GM12873 (cell line): ENCODE results near the gene IZUMO1.

Source experiments
- CTCF ChIP-seq: IDR thresholded peaks from 2 replicates; pipeline ENCODE4 v1.5.1; 2012; ENCODE audit warnings: low read depth, mild to moderate bottlenecking, moderate library complexity, low read length, control low read depth; ENCODE audit not compliant: insufficient read depth; ENCODE audit errors: missing control alignments

IZUMO1 gene

GRCh38 chr19:48716562-48717291 is 30.0 kb downstream of the IZUMO1 start:
- no peak for TF ChIP-seq CTCF

GRCh38 chr19:48715681-48716171 is 31.0 kb downstream of the IZUMO1 start:
- TF ChIP-seq CTCF = no peak

GRCh38 chr19:48714759-48715675 is 31.7 kb downstream of the IZUMO1 start:
- TF ChIP-seq CTCF = no peak

GRCh38 chr19:48713864-48714755 is 32.6 kb downstream of the IZUMO1 start:
- no peak for TF ChIP-seq CTCF

GRCh38 chr19:48713041-48713863 is 33.5 kb downstream of the IZUMO1 start:
- peak; percentile 40 for TF ChIP-seq CTCF

GRCh38 chr19:48711106-48711662 is 35.5 kb downstream of the IZUMO1 start:
- no peak for TF ChIP-seq CTCF
